DOHH2 (cell line): ENCODE measurements around the gene PIGT.

Experiments used
- CTCF ChIP-seq: fragments of 200-600 bp; sonication (generic); IDR thresholded peaks from one replicate; pipeline ENCODE4 v1.5.1; 2014; ENCODE audit warnings: antibody characterized with exemption, mild to moderate bottlenecking, low read depth, low read length; ENCODE audit not compliant: poor library complexity, severe bottlenecking
- EZH2phosphoT487 ChIP-seq: fragments of 200-600 bp; sonication (generic); IDR thresholded peaks from 2 replicates; pipeline ENCODE4 v1.6.1; 2017; ENCODE audit warnings: borderline replicate concordance, mild to moderate bottlenecking, antibody characterized with exemption, low read length, moderate library complexity, mixed read lengths

- TF ChIP-seq CTCF: no peak
- TF ChIP-seq EZH2phosphoT487: no peak
Observed at GRCh38 chr20:45465491-45466266, 49.7 kb downstream of the PIGT start.
